ENCODE measurements around the gene TNFRSF12A. TPM values are rescaled to one million over a fixed set of nuclear protein-coding genes. Genes with fewer than 3 reads are reported as not detected.
"Not testable (repeated sequence)": the region's sequence is repeated elsewhere in the genome, so short reads cannot be mapped to it uniquely, and the experiment has no call there.

The TNFRSF12A gene
- total RNA-seq, 2 donors from 2014 or later: 36.8 to 280 TPM

GRCh38 chr16:3054965-3055733 is 35.0 kb downstream of the TNFRSF12A start:
- Histone ChIP-seq H3K9me3 (no peaks in the 10 kb centered on the region), H3K27ac (no peak overlapping the region), H3K4me3 (no peak overlapping the region), H3K27me3 (no peaks in the 10 kb centered on the region), H3K36me3 (no peaks in the 10 kb centered on the region), H3K4me1 (peaks cover 0 to 19% of the 10 kb centered on the region in 2 donors)
- no peak for DNase-seq (ENCODE audit: low spot score)
- no peak for TF ChIP-seq CTCF (IDR thresholded peaks at IDR 0.05)

- DNase-seq (ENCODE audit: low spot score); H3K4me3 ChIP-seq; H3K9me3 ChIP-seq; H3K27ac ChIP-seq; H3K27me3 ChIP-seq; H3K36me3 ChIP-seq: not testable (repeated sequence)
- H3K4me1 ChIP-seq: peaks cover 0 to 21% of the 10 kb centered on the region in 2 donors
These were observed 35.6 kb downstream of the TNFRSF12A start for GRCh38 chr16:3055734-3056115.

- H3K27me3 ChIP-seq: no peaks in the 10 kb centered on the region
- H3K36me3 ChIP-seq: no peaks in the 10 kb centered on the region
- H3K4me3 ChIP-seq: no peak overlapping the region
- H3K27ac ChIP-seq: no peak overlapping the region
- no peaks in the 10 kb centered on the region for H3K9me3 ChIP-seq
- peaks cover 0 to 21% of the 10 kb centered on the region in 2 donors for H3K4me1 ChIP-seq
- DNase-seq (ENCODE audit: low spot score): no peak
- TF ChIP-seq CTCF (IDR thresholded peaks at IDR 0.05): no peak
These were observed 36.4 kb downstream of the TNFRSF12A start for GRCh38 chr16:3056336-3057180.

GRCh38 chr16:3057181-3058138 is 37.3 kb downstream of the TNFRSF12A start:
- TF ChIP-seq CTCF (IDR thresholded peaks at IDR 0.05): no peak
- Histone ChIP-seq H3K9me3 (no peaks in the 10 kb centered on the region), H3K27me3 (no peaks in the 10 kb centered on the region), H3K4me1 (peaks cover 0 to 21% of the 10 kb centered on the region in 2 donors), H3K36me3 (no peaks in the 10 kb centered on the region), H3K4me3 (peak overlapping the region in 1 of 2 donors; percentile 95), H3K27ac (no peak overlapping the region)
- no peak for DNase-seq (ENCODE audit: low spot score)

GRCh38 chr16:3058139-3059030 is 38.2 kb downstream of the TNFRSF12A start:
- H3K9me3 ChIP-seq: no peaks in the 10 kb centered on the region
- peaks cover 0 to 21% of the 10 kb centered on the region in 2 donors for H3K4me1 ChIP-seq
- H3K27me3 ChIP-seq: no peaks in the 10 kb centered on the region
- no peaks in the 10 kb centered on the region for H3K36me3 ChIP-seq
- H3K27ac ChIP-seq: peak overlapping the region in 1 of 2 donors; percentile 83
- DNase-seq (ENCODE audit: low spot score): no peak
- TF ChIP-seq CTCF (IDR thresholded peaks at IDR 0.05): no peak
- peak overlapping the region; percentile 68 to 95 for H3K4me3 ChIP-seq

Measured in right atrium auricular region (tissue), 2 donors.